ENCODE results near the gene SIAH3.

Gene SIAH3

DNA sequence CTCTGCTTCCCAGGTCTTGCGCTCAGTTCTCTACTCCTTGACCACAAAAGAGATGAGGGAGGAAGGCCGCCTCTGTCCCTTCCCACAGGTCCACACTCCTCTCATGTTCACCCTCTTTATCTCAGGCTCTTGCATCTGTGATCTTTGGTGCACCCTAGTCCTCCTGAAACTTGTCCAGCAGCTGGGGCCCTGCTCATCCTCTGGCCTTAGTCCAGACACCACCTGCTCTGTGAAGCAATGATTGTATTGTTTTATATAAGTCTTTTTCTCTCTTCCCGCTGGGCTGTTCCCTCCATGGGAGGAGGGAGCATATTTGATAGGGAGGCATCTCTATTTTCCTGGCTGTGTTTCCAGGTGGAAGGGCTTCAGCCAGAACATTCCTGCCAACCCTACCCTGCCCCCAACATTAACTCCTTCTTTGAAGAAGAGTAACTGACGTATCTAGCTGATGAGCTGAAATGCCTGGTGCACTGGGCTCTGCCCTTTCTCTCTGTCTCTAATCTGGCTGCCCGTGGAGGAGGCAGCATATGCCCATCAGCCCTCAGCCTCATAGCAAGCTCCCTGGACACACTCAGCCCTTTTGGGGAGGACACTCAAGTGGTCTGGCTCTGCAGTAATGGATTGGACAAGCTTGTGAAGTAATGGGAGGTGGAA, 38.2 kb upstream of the SIAH3 start:
- H3K27me3 ChIP-seq (replicated peaks) = peaks cover 2% of the 10 kb centered on the region
- no peak overlapping the region for H3K27ac ChIP-seq
- TF ChIP-seq, protein P1, sequence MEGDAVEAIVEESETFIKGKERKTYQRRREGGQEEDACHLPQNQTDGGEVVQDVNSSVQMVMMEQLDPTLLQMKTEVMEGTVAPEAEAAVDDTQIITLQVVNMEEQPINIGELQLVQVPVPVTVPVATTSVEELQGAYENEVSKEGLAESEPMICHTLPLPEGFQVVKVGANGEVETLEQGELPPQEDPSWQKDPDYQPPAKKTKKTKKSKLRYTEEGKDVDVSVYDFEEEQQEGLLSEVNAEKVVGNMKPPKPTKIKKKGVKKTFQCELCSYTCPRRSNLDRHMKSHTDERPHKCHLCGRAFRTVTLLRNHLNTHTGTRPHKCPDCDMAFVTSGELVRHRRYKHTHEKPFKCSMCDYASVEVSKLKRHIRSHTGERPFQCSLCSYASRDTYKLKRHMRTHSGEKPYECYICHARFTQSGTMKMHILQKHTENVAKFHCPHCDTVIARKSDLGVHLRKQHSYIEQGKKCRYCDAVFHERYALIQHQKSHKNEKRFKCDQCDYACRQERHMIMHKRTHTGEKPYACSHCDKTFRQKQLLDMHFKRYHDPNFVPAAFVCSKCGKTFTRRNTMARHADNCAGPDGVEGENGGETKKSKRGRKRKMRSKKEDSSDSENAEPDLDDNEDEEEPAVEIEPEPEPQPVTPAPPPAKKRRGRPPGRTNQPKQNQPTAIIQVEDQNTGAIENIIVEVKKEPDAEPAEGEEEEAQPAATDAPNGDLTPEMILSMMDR (IDR thresholded peaks at IDR 0.05; ENCODE audit: low read depth, low read length, missing control alignments) = no peak
- no peak for DNase-seq
- no peak overlapping the region for H3K4me3 ChIP-seq (ENCODE audit: low read depth, low read length)
- in situ Hi-C loops (cut with HindIII; ENCODE audit: low pct_ligation_motif_present, low sequenced_read_pairs) = no loop called here
- H3K36me3 ChIP-seq (replicated peaks) = no peaks in the 10 kb centered on the region

DNA sequence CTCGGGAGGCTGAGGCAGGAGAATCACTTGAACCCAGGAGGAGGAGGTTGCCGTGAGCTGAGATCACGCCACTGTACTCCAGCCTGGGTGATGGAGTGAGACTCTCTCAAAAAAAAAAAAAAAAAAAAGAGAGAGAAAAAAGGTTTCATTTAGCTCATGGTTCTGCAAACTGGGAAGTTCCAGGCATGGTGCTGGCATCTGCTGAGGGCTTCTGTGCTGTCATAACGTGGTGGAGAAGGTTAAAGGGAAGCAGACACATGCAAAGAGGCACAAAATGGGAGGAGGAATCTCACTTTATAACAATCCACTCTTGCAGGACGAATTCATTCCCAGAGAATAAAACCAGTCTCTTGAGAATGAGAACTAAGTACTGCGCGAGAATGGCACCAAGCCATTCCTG, 34.9 kb upstream of the SIAH3 start:
- in situ Hi-C loops (cut with HindIII; ENCODE audit: low pct_ligation_motif_present, low sequenced_read_pairs) = no loop called here
- TF ChIP-seq, protein P1 (IDR thresholded peaks at IDR 0.05; ENCODE audit: low read depth, low read length, missing control alignments) = no peak
- no peak overlapping the region for H3K27ac ChIP-seq
- H3K27me3 ChIP-seq (replicated peaks) = no peaks in the 10 kb centered on the region
- no peaks in the 10 kb centered on the region for H3K36me3 ChIP-seq (replicated peaks)
- H3K4me3 ChIP-seq (ENCODE audit: low read depth, low read length) = no peak overlapping the region
- DNase-seq = no peak

DNA sequence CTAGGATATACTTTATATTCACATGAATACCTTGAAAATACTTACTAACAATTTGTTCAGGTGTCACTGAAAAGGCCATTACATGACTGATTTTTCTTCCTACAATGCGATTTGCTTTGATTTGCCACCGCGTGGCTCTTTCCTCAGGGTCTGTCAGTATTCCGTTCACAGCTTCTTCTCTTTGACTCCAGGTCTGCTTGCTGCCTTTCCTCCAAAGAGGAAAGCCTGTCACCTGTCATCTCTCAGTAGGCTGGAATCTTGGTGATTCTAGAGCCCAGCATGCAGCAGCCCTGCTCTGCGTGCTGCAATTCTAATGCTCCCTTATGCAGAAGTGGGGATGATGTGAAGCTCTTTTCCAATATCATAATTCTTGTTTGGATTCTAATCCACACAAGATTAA, 33.6 kb upstream of the SIAH3 start:
- no peak overlapping the region for H3K4me3 ChIP-seq (ENCODE audit: low read depth, low read length)
- H3K27ac ChIP-seq = no peak overlapping the region
- DNase-seq = no peak
- no peaks in the 10 kb centered on the region for H3K36me3 ChIP-seq (replicated peaks)
- in situ Hi-C loops (cut with HindIII; ENCODE audit: low pct_ligation_motif_present, low sequenced_read_pairs) = no loop called here
- H3K27me3 ChIP-seq (replicated peaks) = no peaks in the 10 kb centered on the region
- TF ChIP-seq, protein P1 (IDR thresholded peaks at IDR 0.05; ENCODE audit: low read depth, low read length, missing control alignments) = no peak

DNA sequence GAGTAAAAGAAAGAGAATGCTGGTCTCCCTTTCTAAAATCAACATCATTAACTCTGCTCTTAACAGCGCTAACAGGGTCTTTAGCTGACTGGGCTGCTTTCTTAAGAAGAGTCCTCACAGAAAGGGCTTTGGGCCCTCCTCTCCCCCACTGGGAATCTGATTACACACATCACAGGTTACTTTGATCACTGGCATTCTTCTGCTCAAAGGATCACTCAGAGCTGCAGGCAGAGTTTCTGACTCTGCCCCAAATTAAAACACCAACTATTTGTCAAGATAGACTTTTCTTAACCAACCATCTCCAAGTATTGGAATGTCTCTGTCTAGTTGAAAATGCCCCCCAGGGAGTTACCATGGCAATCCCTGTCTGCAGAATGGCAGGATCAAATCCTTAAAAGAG, 31.1 kb upstream of the SIAH3 start:
- H3K36me3 ChIP-seq (replicated peaks) = no peaks in the 10 kb centered on the region
- H3K27me3 ChIP-seq (replicated peaks) = no peaks in the 10 kb centered on the region
- no peak overlapping the region for H3K27ac ChIP-seq
- no peak overlapping the region for H3K4me3 ChIP-seq (ENCODE audit: low read depth, low read length)
- TF ChIP-seq, protein P1 (IDR thresholded peaks at IDR 0.05; ENCODE audit: low read depth, low read length, missing control alignments) = no peak
- in situ Hi-C loops (cut with HindIII; ENCODE audit: low pct_ligation_motif_present, low sequenced_read_pairs) = no loop called here
- no peak for DNase-seq

DNA sequence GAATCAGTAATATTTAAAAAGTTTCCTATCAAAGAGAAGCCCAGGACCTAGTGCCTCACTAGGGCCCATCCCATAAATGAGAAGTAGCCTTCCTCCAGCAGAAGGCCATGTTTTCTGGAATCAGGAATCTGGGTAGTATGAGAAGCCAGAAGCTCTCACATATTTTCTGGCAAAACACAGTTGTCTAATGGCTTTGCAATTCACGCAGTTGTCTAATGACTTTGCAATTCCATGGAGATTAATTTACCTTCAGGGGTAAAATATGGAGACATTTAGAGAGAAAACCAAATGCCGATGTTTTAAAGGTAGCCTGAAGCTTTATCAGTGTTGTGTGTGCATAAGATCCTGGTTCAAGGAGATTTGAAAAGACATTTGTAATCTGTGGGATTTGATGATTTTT, 29.8 kb upstream of the SIAH3 start:
- no peak for DNase-seq
- no peaks in the 10 kb centered on the region for H3K27me3 ChIP-seq (replicated peaks)
- H3K4me3 ChIP-seq (ENCODE audit: low read depth, low read length) = no peak overlapping the region
- TF ChIP-seq, protein P1 (IDR thresholded peaks at IDR 0.05; ENCODE audit: low read depth, low read length, missing control alignments) = no peak
- H3K36me3 ChIP-seq (replicated peaks) = no peaks in the 10 kb centered on the region
- in situ Hi-C loops (cut with HindIII; ENCODE audit: low pct_ligation_motif_present, low sequenced_read_pairs) = no loop called here
- no peak overlapping the region for H3K27ac ChIP-seq

DNA sequence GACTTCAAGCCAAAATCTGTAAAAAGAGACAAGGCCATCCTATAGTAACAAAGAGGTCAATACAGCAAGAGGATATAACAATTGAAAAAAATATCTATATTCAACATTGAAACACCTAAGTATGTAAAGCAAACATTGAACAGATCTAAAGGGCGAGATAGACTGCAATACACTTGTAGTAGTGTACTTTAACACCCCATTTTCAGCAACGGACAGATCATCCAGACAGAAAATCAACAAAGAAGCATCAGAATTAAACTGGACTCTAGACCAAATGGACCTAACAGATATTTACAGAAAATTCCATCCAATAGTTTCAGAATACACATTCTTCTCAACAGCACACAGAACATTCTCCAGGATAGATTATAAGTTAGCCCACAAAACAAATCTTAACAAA, 28.7 kb upstream of the SIAH3 start:
- no peaks in the 10 kb centered on the region for H3K27me3 ChIP-seq (replicated peaks)
- H3K4me3 ChIP-seq (ENCODE audit: low read depth, low read length) = no peak overlapping the region
- TF ChIP-seq, protein P1 (IDR thresholded peaks at IDR 0.05; ENCODE audit: low read depth, low read length, missing control alignments) = no peak
- DNase-seq = no peak
- H3K36me3 ChIP-seq (replicated peaks) = no peaks in the 10 kb centered on the region
- H3K27ac ChIP-seq = no peak overlapping the region
- in situ Hi-C loops (cut with HindIII; ENCODE audit: low pct_ligation_motif_present, low sequenced_read_pairs) = no loop called here
